Measurements from ENCODE around the gene TXNDC12. TPM values are rescaled to one million over a fixed set of nuclear protein-coding genes. Genes with fewer than 3 reads are reported as not detected.
A peak's percentile ranks its signal among the peaks of the same experiment; 100 is the strongest.

Gene TXNDC12
- total RNA-seq, 3 donors from 2014 or later = 32.8 to 60.1 (median 53.8) TPM

GRCh38 chr1:52059888-52060287 is 4.9 kb upstream of the TXNDC12 start:
- no peak overlapping the region for H3K4me3 ChIP-seq
- H3K36me3 ChIP-seq (ENCODE audit: low read depth) = no peaks in the 10 kb centered on the region
- ATAC-seq (no peak), DNase-seq (no peak)
- peaks cover 10% of the 10 kb centered on the region for H3K4me1 ChIP-seq (ENCODE audit: low read depth)
- no peak for TF ChIP-seq CTCF (IDR thresholded peaks at IDR 0.05)
- intact Hi-C loops (cut with DNase I, micrococcal nuclease) = no loop called here
- H3K9me3 ChIP-seq = no peaks in the 10 kb centered on the region

- no peak for TF ChIP-seq CTCF (IDR thresholded peaks at IDR 0.05)
- ATAC-seq = no peak
- DNase-seq = no peak
- H3K9me3 ChIP-seq = no peaks in the 10 kb centered on the region
- no peak overlapping the region for H3K4me3 ChIP-seq
- intact Hi-C loops (cut with DNase I, micrococcal nuclease) = no loop called here
- H3K36me3 ChIP-seq (ENCODE audit: low read depth) = no peaks in the 10 kb centered on the region
- peaks cover 12% of the 10 kb centered on the region for H3K4me1 ChIP-seq (ENCODE audit: low read depth)
These were observed 4.3 kb upstream of the TXNDC12 start for GRCh38 chr1:52059321-52059720.

- intact Hi-C loops (cut with DNase I, micrococcal nuclease) = no loop called here
- H3K36me3 ChIP-seq (ENCODE audit: low read depth) = no peaks in the 10 kb centered on the region
- no peak for DNase-seq
- H3K4me3 ChIP-seq = no peak overlapping the region
- TF ChIP-seq CTCF (IDR thresholded peaks at IDR 0.05) = no peak
- H3K9me3 ChIP-seq = no peaks in the 10 kb centered on the region
- H3K4me1 ChIP-seq (ENCODE audit: low read depth) = peaks cover 25% of the 10 kb centered on the region
- no peak for ATAC-seq
These were observed 3.0 kb upstream of the TXNDC12 start for GRCh38 chr1:52057876-52058415.

- Histone ChIP-seq H3K9me3 (no peaks in the 10 kb centered on the region), H3K36me3 (ENCODE audit: low read depth) (no peaks in the 10 kb centered on the region), H3K4me3 (no peak overlapping the region), H3K4me1 (ENCODE audit: low read depth) (peaks cover 25% of the 10 kb centered on the region)
- no peak for DNase-seq
- intact Hi-C loops (cut with DNase I, micrococcal nuclease) = no loop called here
- no peak for TF ChIP-seq CTCF (IDR thresholded peaks at IDR 0.05)
- no peak for ATAC-seq
These were observed 2.3 kb upstream of the TXNDC12 start for GRCh38 chr1:52057255-52057654.

GRCh38 chr1:52056937-52057231 is 1.9 kb upstream of the TXNDC12 start:
- intact Hi-C loops (cut with DNase I, micrococcal nuclease) = no loop called here
- H3K4me1 ChIP-seq (ENCODE audit: low read depth) = peaks cover 25% of the 10 kb centered on the region
- DNase-seq (no peak), ATAC-seq (no peak)
- H3K4me3 ChIP-seq = peak overlapping the region; percentile 82
- H3K9me3 ChIP-seq = no peaks in the 10 kb centered on the region
- H3K36me3 ChIP-seq (ENCODE audit: low read depth) = no peaks in the 10 kb centered on the region
- TF ChIP-seq CTCF (IDR thresholded peaks at IDR 0.05) = no peak

Data from mucosa of descending colon (tissue), 3 donors.